Activated CD8-positive, alpha-beta T cell treated with anti-CD3 and anti-CD28 coated beads for 36 hours (primary cell): Measurements from ENCODE around the gene CUBN. TPM values are rescaled to one million over a fixed set of nuclear protein-coding genes. Genes with fewer than 3 reads are reported as not detected.

Source experiments
- ATAC-seq: fragments of 200-7000 bp; cut with Tn5 transposase; one replicate; pipeline ENCODE4 v1.10.0; 2021; ENCODE audit warnings: mild to moderate bottlenecking, moderate library complexity
- CTCF ChIA-PET: fragments of 350-600 bp; sonication (Branson Sonifier 250); formaldehyde crosslinking; loops from one replicate; lab custom pipeline; 2021; ENCODE audit warnings: antibody characterized with exemption; lab: Charles Lee
- POLR2A ChIA-PET: fragments of 350-600 bp; sonication (Branson Sonifier 250); formaldehyde crosslinking; loops from one replicate; lab custom pipeline; 2021; ENCODE audit warnings: antibody characterized with exemption; lab: Charles Lee
- DNase-seq: peaks from one replicate; pipeline ENCODE4 v3.0.0-alpha.2; 2020
- H3K27ac Mint-ChIP-seq: one replicate; pipeline ENCODE4 v1.8.0; 2021; ENCODE audit warnings: mild to moderate bottlenecking, mixed read lengths
- H3K27me3 Mint-ChIP-seq: one replicate; pipeline ENCODE4 v1.8.0; 2021; ENCODE audit warnings: mixed read lengths
- H3K36me3 Mint-ChIP-seq: one replicate; pipeline ENCODE4 v1.8.0; 2021; ENCODE audit warnings: low read depth, mixed read lengths
- H3K4me1 Mint-ChIP-seq: one replicate; pipeline ENCODE4 v1.8.0; 2021; ENCODE audit warnings: low read depth, mixed read lengths
- H3K4me3 Mint-ChIP-seq: one replicate; pipeline ENCODE4 v1.8.0; 2021; ENCODE audit warnings: mild to moderate bottlenecking, moderate library complexity, mixed read lengths
- H3K9me3 Mint-ChIP-seq: one replicate; pipeline ENCODE4 v1.8.0; 2021; ENCODE audit warnings: mixed read lengths
- CTCF ChIP-seq: fragments of 200-600 bp; IDR thresholded peaks from one replicate; pipeline ENCODE4 v1.8.0; 2022; ENCODE audit warnings: antibody characterized with exemption, mild to moderate bottlenecking
- intact Hi-C: fragments of 100-400 bp; cut with micrococcal nuclease; formaldehyde crosslinking; loops from one replicate; pipeline ENCODE4 v1.10.0; 2022
- total RNA-seq, 2 experiments: library from RNA; stranded (reverse); gene quantifications; one replicate each; pipeline ENCODE4 v1.2.3, GENCODE V29; 2021

The CUBN gene
- total RNA-seq, 2 experiments from 2014 or later: 0.38 to 0.65 TPM

GRCh38 chr10:17153321-17153720 is 23.7 kb upstream of the CUBN start:
- intact Hi-C loops: no loop called here
- ChIA-PET CTCF (interaction anchor here (0.9 kb wide), 1 partner anchor 12 kb away, joined by 3 read pairs; no protein-coding TSS in a partner anchor), POLR2A (no interaction called here)
- H3K4me1 Mint-ChIP-seq: no peaks in the 10 kb centered on the region
- H3K27ac Mint-ChIP-seq: no peak overlapping the region
- H3K9me3 Mint-ChIP-seq: no peaks in the 10 kb centered on the region
- H3K36me3 Mint-ChIP-seq: peaks cover 5% of the 10 kb centered on the region
- DNase-seq (no peak), ATAC-seq (no peak)
- no peaks in the 10 kb centered on the region for H3K27me3 Mint-ChIP-seq
- H3K4me3 Mint-ChIP-seq: no peak overlapping the region
- TF ChIP-seq CTCF: no peak

GRCh38 chr10:17151716-17152115 is 22.1 kb upstream of the CUBN start:
- ChIA-PET POLR2A (interaction anchor here (0.6 to 1.7 kb wide), 4 partner anchors 21 to 260 kb away, joined by 3 to 6 read pairs (median 4); partner anchors contain the start of gene TRDMT1), CTCF (interaction anchor here (0.9 to 1.1 kb wide), 2 partner anchors 31 to 79 kb away, joined by 3 read pairs; no protein-coding TSS in a partner anchor)
- TF ChIP-seq CTCF: no peak
- no peak for DNase-seq
- no peaks in the 10 kb centered on the region for H3K27me3 Mint-ChIP-seq
- peaks cover 5% of the 10 kb centered on the region for H3K36me3 Mint-ChIP-seq
- H3K4me3 Mint-ChIP-seq: no peak overlapping the region
- no peaks in the 10 kb centered on the region for H3K4me1 Mint-ChIP-seq
- ATAC-seq: no peak
- intact Hi-C loops: no loop called here
- H3K9me3 Mint-ChIP-seq: no peaks in the 10 kb centered on the region
- H3K27ac Mint-ChIP-seq: no peak overlapping the region

- ATAC-seq: no peak
- intact Hi-C loops: no loop called here
- H3K36me3 Mint-ChIP-seq: peaks cover 7% of the 10 kb centered on the region
- H3K27me3 Mint-ChIP-seq: no peaks in the 10 kb centered on the region
- H3K4me1 Mint-ChIP-seq: peaks cover 23% of the 10 kb centered on the region
- ChIA-PET CTCF (no interaction called here), POLR2A (no interaction called here)
- no peaks in the 10 kb centered on the region for H3K9me3 Mint-ChIP-seq
- no peak for DNase-seq
- no peak overlapping the region for H3K27ac Mint-ChIP-seq
- no peak for TF ChIP-seq CTCF
- H3K4me3 Mint-ChIP-seq: no peak overlapping the region
Measured at GRCh38 chr10:17147884-17148489, 18.4 kb upstream of the CUBN start.

GRCh38 chr10:17146892-17147291 is 17.3 kb upstream of the CUBN start:
- TF ChIP-seq CTCF: no peak
- ChIA-PET CTCF (no interaction called here), POLR2A (interaction anchor here (1.8 kb wide), 1 partner anchor 15 kb away, joined by 4 read pairs; no protein-coding TSS in a partner anchor)
- Mint-ChIP-seq H3K36me3 (peaks cover 2% of the 10 kb centered on the region), H3K27me3 (no peaks in the 10 kb centered on the region), H3K9me3 (no peaks in the 10 kb centered on the region), H3K4me3 (no peak overlapping the region), H3K4me1 (peaks cover 23% of the 10 kb centered on the region), H3K27ac (no peak overlapping the region)
- DNase-seq (no peak), ATAC-seq (no peak)
- intact Hi-C loops: no loop called here

- peak; percentile 59 for ATAC-seq
- Mint-ChIP-seq H3K27me3 (no peaks in the 10 kb centered on the region), H3K27ac (peak overlapping the region; percentile 62), H3K4me3 (no peak overlapping the region), H3K9me3 (no peaks in the 10 kb centered on the region), H3K4me1 (peaks cover 26% of the 10 kb centered on the region), H3K36me3 (peaks cover 2% of the 10 kb centered on the region)
- DNase-seq: no peak
- POLR2A ChIA-PET: interaction anchor here (1.0 to 2.3 kb wide), 3 partner anchors 17 to 85 kb away, joined by 4 to 6 read pairs (median 4); partner anchors contain the start of gene VIM
- CTCF ChIA-PET: no interaction called here
- intact Hi-C loops: no loop called here
- no peak for TF ChIP-seq CTCF
Measured at GRCh38 chr10:17145239-17145638, 15.6 kb upstream of the CUBN start.
